K562 (cell line): Measurements from ENCODE around the gene ARMH1. TPM values are rescaled to one million over a fixed set of nuclear protein-coding genes. Genes with fewer than 3 reads are reported as not detected.

Experiments
- BCLAF1 ChIP-seq, 2 experiments: fragments of 450-650 bp in 1 of 2; IDR thresholded peaks; 2 replicates each; pipeline ENCODE4 v1.6.1; 2011 to 2017; ENCODE audit warnings: low read depth in 2 of 2, antibody characterized with exemption in 1 of 2, borderline replicate concordance in 1 of 2, low read length in 1 of 2, mild to moderate bottlenecking in 1 of 2, mixed read lengths in 1 of 2; ENCODE audit not compliant: control insufficient read depth in 1 of 2
- EP300 ChIP-seq: IDR thresholded peaks from 2 replicates; pipeline ENCODE4 v1.6.1; 2012; ENCODE audit warnings: low read length, improper control_type of control experiment
- FOXJ3 ChIP-seq: sonication (generic); formaldehyde crosslinking; IDR thresholded peaks from 2 replicates; pipeline ENCODE4 v1.4.0; 2020; ENCODE audit warnings: mild to moderate bottlenecking, missing genetic modification reagents
- JUND ChIP-seq, 2 experiments: IDR thresholded peaks; 2 replicates in 1 of 2; 3 replicates in 1 of 2; pipeline ENCODE4 v1.6.1; 2011; ENCODE audit warnings: borderline replicate concordance in 2 of 2, low read depth in 2 of 2, low read length in 2 of 2, improper control_type of control experiment in 1 of 2, missing biosample characterization in 1 of 2, missing genetic modification characterization in 1 of 2, missing genetic modification reagents in 1 of 2
- MAFF ChIP-seq: IDR thresholded peaks from 2 replicates; pipeline ENCODE4 v1.6.1; 2012; ENCODE audit warnings: low read length, improper control_type of control experiment
- MAFG ChIP-seq: fragments of 450-650 bp; conservative IDR thresholded peaks from 2 replicates; pipeline ENCODE4 v1.6.1; 2016; ENCODE audit warnings: missing genetic modification characterization, missing compliant biosample characterization
- NFATC3 ChIP-seq: fragments of 450-650 bp; IDR thresholded peaks from 2 replicates; pipeline ENCODE4 v1.6.1; 2017; ENCODE audit warnings: mild to moderate bottlenecking
- PCBP2 ChIP-seq: fragments of 200-400 bp; formaldehyde crosslinking; IDR thresholded peaks from 2 replicates; pipeline ENCODE4 v1.6.1; 2018; ENCODE audit warnings: low read length, low read depth, mild to moderate bottlenecking, moderate library complexity; ENCODE audit not compliant: poor library complexity, severe bottlenecking
- POLR2G ChIP-seq: fragments of 200-400 bp; formaldehyde crosslinking; IDR thresholded peaks from 2 replicates; pipeline ENCODE4 v1.6.1; 2017; ENCODE audit warnings: low read depth, mild to moderate bottlenecking, antibody characterized with exemption, low read length, moderate library complexity
- RBM22 ChIP-seq: fragments of 200-400 bp; formaldehyde crosslinking; IDR thresholded peaks from 2 replicates; pipeline ENCODE4 v1.6.1; 2018; ENCODE audit warnings: low read length, low read depth; ENCODE audit not compliant: poor library complexity, severe bottlenecking
- TAF9B ChIP-seq: fragments of 450-650 bp; IDR thresholded peaks from 2 replicates; pipeline ENCODE4 v1.6.1; 2018; ENCODE audit warnings: mild to moderate bottlenecking; ENCODE audit not compliant: partially characterized antibody
- ZBTB9 ChIP-seq: fragments of 450-650 bp; formaldehyde crosslinking; IDR thresholded peaks from 2 replicates; pipeline ENCODE4 v1.4.0; 2020; ENCODE audit warnings: mild to moderate bottlenecking, moderate library complexity
- polyA plus RNA-seq, 8 experiments: library from polyadenylated mRNA; depleted of rRNA in 4 of 8; stranded (reverse) in 5 of 8; unstranded in 3 of 8; fragments of >200 nt; fragmentation: Nextera tagmentation in 2 of 8; fragmentation: Illumina TruSeq in 1 of 8; extraction: Ambion mirVana in 2 of 8; extraction: Trizol in 1 of 8; gene quantifications; 2 replicates each; pipeline versions ENCODE4 v1.2.1 to v1.2.3, GENCODE V29; 2011 to 2014; ENCODE audit warnings: inconsistent platforms in 1 of 8, missing spikeins in 1 of 8
- total RNA-seq, 7 experiments: library from RNA; depleted of rRNA in 6 of 7; stranded (reverse); fragments of >200 nt in 6 of 7; fragmentation: Illumina TruSeq in 2 of 7; extraction: Trizol in 2 of 7; gene quantifications; 2 replicates each; pipeline versions ENCODE4 v1.2.1 to v1.2.3, GENCODE V29; 2011 to 2021; ENCODE audit warnings: low replicate concordance in 1 of 7
- TF ChIP-seq, protein P1 (sequence below): fragments of 450-650 bp; IDR thresholded peaks from 2 replicates; pipeline ENCODE4 v1.6.1; 2016
- TF ChIP-seq, protein P2 (sequence below): fragments of 450-650 bp; IDR thresholded peaks from 2 replicates; pipeline ENCODE4 v1.6.1; 2017; ENCODE audit warnings: mild to moderate bottlenecking, moderate library complexity
- TF ChIP-seq, protein P3 (sequence below): fragments of 200-400 bp; formaldehyde crosslinking; IDR thresholded peaks from 2 replicates; pipeline ENCODE4 v1.6.1; 2017; ENCODE audit warnings: mild to moderate bottlenecking, low read depth, low read length, moderate library complexity

Gene ARMH1
- total and polyA plus RNA-seq, 9 of the 15 experiments (the other 6 are each of a cell fraction or from before 2014, with no cell fraction given): 0.41 TPM; not detected in 8

GRCh38 chr1:44637702-44638411 lies 36.7 kb upstream of the ARMH1 start (continued):
- TF ChIP-seq JUND (IDR thresholded peaks at IDR 0.05; ENCODE audit: borderline replicate concordance, low read depth, low read length) (no peak), JUND (tag; IDR thresholded peaks at IDR 0.05; ENCODE audit: borderline replicate concordance, low read depth, low read length) (0 out of 3 replicates have a peak, but pooled peaks have one; percentile 9), BCLAF1 (IDR thresholded peaks at IDR 0.05; ENCODE audit: borderline replicate concordance in 1 of 2, control insufficient read depth in 1 of 2, low read depth in 2 of 2, low read length in 1 of 2) (0 out of 4 replicates have a peak, but pooled peaks of 1 of the 2 experiments have one; percentile 36), MAFF (no peak), MAFG (tag) (no peak), POLR2G (peak; percentile 69), FOXJ3 (no peak), PCBP2 (no peak), EP300 (peak; percentile 41; the same call in 1 of the 2 replicates), NFATC3 (no peak), TAF9B (no peak), RBM22 (no peak), ZBTB9 (no peak)
- TF ChIP-seq, protein P1, sequence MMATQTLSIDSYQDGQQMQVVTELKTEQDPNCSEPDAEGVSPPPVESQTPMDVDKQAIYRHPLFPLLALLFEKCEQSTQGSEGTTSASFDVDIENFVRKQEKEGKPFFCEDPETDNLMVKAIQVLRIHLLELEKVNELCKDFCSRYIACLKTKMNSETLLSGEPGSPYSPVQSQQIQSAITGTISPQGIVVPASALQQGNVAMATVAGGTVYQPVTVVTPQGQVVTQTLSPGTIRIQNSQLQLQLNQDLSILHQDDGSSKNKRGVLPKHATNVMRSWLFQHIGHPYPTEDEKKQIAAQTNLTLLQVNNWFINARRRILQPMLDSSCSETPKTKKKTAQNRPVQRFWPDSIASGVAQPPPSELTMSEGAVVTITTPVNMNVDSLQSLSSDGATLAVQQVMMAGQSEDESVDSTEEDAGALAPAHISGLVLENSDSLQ: peak; percentile 81
- TF ChIP-seq, protein P2, sequence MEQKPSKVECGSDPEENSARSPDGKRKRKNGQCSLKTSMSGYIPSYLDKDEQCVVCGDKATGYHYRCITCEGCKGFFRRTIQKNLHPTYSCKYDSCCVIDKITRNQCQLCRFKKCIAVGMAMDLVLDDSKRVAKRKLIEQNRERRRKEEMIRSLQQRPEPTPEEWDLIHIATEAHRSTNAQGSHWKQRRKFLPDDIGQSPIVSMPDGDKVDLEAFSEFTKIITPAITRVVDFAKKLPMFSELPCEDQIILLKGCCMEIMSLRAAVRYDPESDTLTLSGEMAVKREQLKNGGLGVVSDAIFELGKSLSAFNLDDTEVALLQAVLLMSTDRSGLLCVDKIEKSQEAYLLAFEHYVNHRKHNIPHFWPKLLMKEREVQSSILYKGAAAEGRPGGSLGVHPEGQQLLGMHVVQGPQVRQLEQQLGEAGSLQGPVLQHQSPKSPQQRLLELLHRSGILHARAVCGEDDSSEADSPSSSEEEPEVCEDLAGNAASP: no peak
- TF ChIP-seq, protein P3, sequence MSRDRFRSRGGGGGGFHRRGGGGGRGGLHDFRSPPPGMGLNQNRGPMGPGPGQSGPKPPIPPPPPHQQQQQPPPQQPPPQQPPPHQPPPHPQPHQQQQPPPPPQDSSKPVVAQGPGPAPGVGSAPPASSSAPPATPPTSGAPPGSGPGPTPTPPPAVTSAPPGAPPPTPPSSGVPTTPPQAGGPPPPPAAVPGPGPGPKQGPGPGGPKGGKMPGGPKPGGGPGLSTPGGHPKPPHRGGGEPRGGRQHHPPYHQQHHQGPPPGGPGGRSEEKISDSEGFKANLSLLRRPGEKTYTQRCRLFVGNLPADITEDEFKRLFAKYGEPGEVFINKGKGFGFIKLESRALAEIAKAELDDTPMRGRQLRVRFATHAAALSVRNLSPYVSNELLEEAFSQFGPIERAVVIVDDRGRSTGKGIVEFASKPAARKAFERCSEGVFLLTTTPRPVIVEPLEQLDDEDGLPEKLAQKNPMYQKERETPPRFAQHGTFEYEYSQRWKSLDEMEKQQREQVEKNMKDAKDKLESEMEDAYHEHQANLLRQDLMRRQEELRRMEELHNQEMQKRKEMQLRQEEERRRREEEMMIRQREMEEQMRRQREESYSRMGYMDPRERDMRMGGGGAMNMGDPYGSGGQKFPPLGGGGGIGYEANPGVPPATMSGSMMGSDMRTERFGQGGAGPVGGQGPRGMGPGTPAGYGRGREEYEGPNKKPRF: no peak
